Activated CD4-positive, alpha-beta T cell treated with anti-CD3 and anti-CD28 coated beads, Interleukin-2, amount 10 ng/mL, durations not matched to agents 7 days and 5 days (primary cell): ENCODE measurements around the gene TEC. TPM values are rescaled to one million over a fixed set of nuclear protein-coding genes. Genes with fewer than 3 reads are reported as not detected.

Experiments used
- CTCF ChIA-PET: fragments of 350-600 bp; sonication (Branson Sonifier 250); formaldehyde crosslinking; loops from one replicate; lab custom pipeline; 2021; ENCODE audit warnings: antibody characterized with exemption; lab: Charles Lee
- POLR2A ChIA-PET: fragments of 350-600 bp; sonication (Branson Sonifier 250); formaldehyde crosslinking; loops from one replicate; lab custom pipeline; 2021; ENCODE audit warnings: antibody characterized with exemption; lab: Charles Lee
- DNase-seq: peaks from one replicate; pipeline ENCODE4 v3.0.0-alpha.2; 2020
- H3K27ac Mint-ChIP-seq: one replicate; pipeline ENCODE4 v1.8.0; 2021; ENCODE audit warnings: mild to moderate bottlenecking, moderate library complexity, mixed read lengths
- H3K27me3 Mint-ChIP-seq: one replicate; pipeline ENCODE4 v1.8.0; 2021; ENCODE audit warnings: mixed read lengths
- H3K36me3 Mint-ChIP-seq: one replicate; pipeline ENCODE4 v1.8.0; 2021; ENCODE audit warnings: low read depth, mixed read lengths
- H3K4me1 Mint-ChIP-seq: one replicate; pipeline ENCODE4 v1.8.0; 2021; ENCODE audit warnings: mixed read lengths
- H3K4me3 Mint-ChIP-seq: one replicate; pipeline ENCODE4 v1.8.0; 2021; ENCODE audit warnings: mild to moderate bottlenecking, moderate library complexity, mixed read lengths
- H3K9me3 Mint-ChIP-seq: one replicate; pipeline ENCODE4 v1.8.0; 2021; ENCODE audit warnings: mixed read lengths
- total RNA-seq, 2 experiments: library from RNA; stranded (reverse); gene quantifications; one replicate each; pipeline ENCODE4 v1.2.3, GENCODE V29; 2021

Gene TEC
- total RNA-seq, 2 experiments from 2014 or later = 1.0 to 1.1 TPM

DNA sequence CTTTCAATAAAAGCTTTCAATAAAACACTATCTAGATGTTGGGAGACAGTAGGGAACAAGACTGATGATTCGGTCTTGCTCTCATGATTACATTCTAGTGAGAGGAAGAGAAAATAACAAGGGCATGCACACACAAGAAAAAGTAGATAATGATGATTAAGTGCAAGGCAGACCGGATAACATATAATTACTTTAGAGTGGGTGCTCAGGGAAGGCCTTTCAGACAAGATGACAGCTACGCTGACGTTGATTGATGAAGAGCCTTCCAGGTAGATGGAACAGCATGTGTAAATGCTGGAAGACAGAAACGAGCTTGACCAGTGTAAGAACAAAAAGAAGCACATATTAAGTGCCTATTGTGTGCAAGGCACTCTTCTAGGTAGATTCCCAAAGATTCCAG lies 179.0 kb downstream of the TEC start:
- peaks cover 40% of the 10 kb centered on the region for H3K36me3 Mint-ChIP-seq
- no peak overlapping the region for H3K27ac Mint-ChIP-seq
- no peaks in the 10 kb centered on the region for H3K4me1 Mint-ChIP-seq
- no peaks in the 10 kb centered on the region for H3K9me3 Mint-ChIP-seq
- H3K4me3 Mint-ChIP-seq = no peak overlapping the region
- POLR2A ChIA-PET = no interaction called here
- no peak for DNase-seq
- CTCF ChIA-PET = no interaction called here
- H3K27me3 Mint-ChIP-seq = no peaks in the 10 kb centered on the region

- Mint-ChIP-seq H3K27me3 (no peaks in the 10 kb centered on the region), H3K4me1 (peaks cover 4% of the 10 kb centered on the region), H3K36me3 (peaks cover 49% of the 10 kb centered on the region), H3K27ac (no peak overlapping the region), H3K4me3 (no peak overlapping the region), H3K9me3 (no peaks in the 10 kb centered on the region)
- no peak for DNase-seq
- CTCF ChIA-PET = interaction anchor here (0.7 to 1.0 kb wide), 3 partner anchors 9 to 24 kb away, joined by 3 to 5 read pairs (median 4); no protein-coding TSS in a partner anchor
- POLR2A ChIA-PET = no interaction called here
Measured at GRCh38 chr4:48085821-48086589, 183.6 kb downstream of the TEC start.

Other genes starting within 250 kb of the TEC start
- 10 to 100 TPM; 42.0 to 50.1 TPM for gene TXK, start 135.6 kb downstream of the TEC start, total RNA-seq
- 10 to 100 TPM; 58.8 to 96.5 TPM for gene SLAIN2, start 71.7 kb upstream of the TEC start, total RNA-seq
- not detected for gene SLC10A4, start 213.5 kb upstream of the TEC start, total RNA-seq
- gene ZAR1, start 220.4 kb upstream of the TEC start, total RNA-seq = not detected